Inflammatory macrophage treated with lipopolysaccharide for 4 hours (primary cell): ENCODE measurements around the gene FARP1.
"Not testable (repeated sequence)": the region's sequence is repeated elsewhere in the genome, so short reads cannot be mapped to it uniquely, and the experiment has no call there.

Source experiments
- DNase-seq: peaks from one replicate; pipeline ENCODE4 v3.0.0-alpha.2; 2020

The FARP1 gene

GRCh38 chr13:98342953-98343352, 200.1 kb downstream of the FARP1 start:
- no peak for DNase-seq

- DNase-seq = no peak
Observed at GRCh38 chr13:98343461-98343860, 200.6 kb downstream of the FARP1 start.

- no peak for DNase-seq
Observed at GRCh38 chr13:98344392-98344791, 201.5 kb downstream of the FARP1 start.

GRCh38 chr13:98345107-98345935, 202.4 kb downstream of the FARP1 start:
- DNase-seq = no peak

GRCh38 chr13:98346904-98347636, 204.2 kb downstream of the FARP1 start:
- DNase-seq = no peak

- no peak for DNase-seq
Observed at GRCh38 chr13:98347756-98348155, 204.9 kb downstream of the FARP1 start.

- no peak for DNase-seq
Observed at GRCh38 chr13:98348466-98349200, 205.7 kb downstream of the FARP1 start.

- DNase-seq = no peak
Observed at GRCh38 chr13:98349731-98350305, 206.9 kb downstream of the FARP1 start.

- no peak for DNase-seq
Observed at GRCh38 chr13:98350746-98351330, 207.9 kb downstream of the FARP1 start.

- DNase-seq = no peak
Observed at GRCh38 chr13:98351636-98352035, 208.7 kb downstream of the FARP1 start.

- DNase-seq = no peak
Observed at GRCh38 chr13:98352226-98352625, 209.3 kb downstream of the FARP1 start.

GRCh38 chr13:98353750-98354149, 210.9 kb downstream of the FARP1 start:
- no peak for DNase-seq

GRCh38 chr13:98358937-98359336, 216.0 kb downstream of the FARP1 start:
- no peak for DNase-seq

GRCh38 chr13:98360545-98360944, 217.7 kb downstream of the FARP1 start:
- no peak for DNase-seq

GRCh38 chr13:98363326-98363725, 220.4 kb downstream of the FARP1 start:
- DNase-seq = no peak

GRCh38 chr13:98364179-98364578, 221.3 kb downstream of the FARP1 start:
- DNase-seq = no peak

GRCh38 chr13:98364647-98365046, 221.8 kb downstream of the FARP1 start:
- no peak for DNase-seq

- no peak for DNase-seq
Observed at GRCh38 chr13:98365302-98365701, 222.4 kb downstream of the FARP1 start.

- DNase-seq = no peak
Observed at GRCh38 chr13:98366010-98366409, 223.1 kb downstream of the FARP1 start.

- DNase-seq = no peak
Observed at GRCh38 chr13:98366443-98366842, 223.5 kb downstream of the FARP1 start.

- no peak for DNase-seq
Observed at GRCh38 chr13:98366959-98367358, 224.1 kb downstream of the FARP1 start.

GRCh38 chr13:98368019-98368418, 225.1 kb downstream of the FARP1 start:
- DNase-seq = no peak

- DNase-seq = not testable (repeated sequence)
Observed at GRCh38 chr13:98369520-98369919, 226.6 kb downstream of the FARP1 start.
